NB4 (cell line): ENCODE results near the gene KIDINS220.

Source experiments
- CTCF ChIP-seq: IDR thresholded peaks from one replicate; pipeline ENCODE4 v1.5.1; 2012; ENCODE audit warnings: low read depth, low read length
- MAX ChIP-seq: IDR thresholded peaks from 2 replicates; pipeline ENCODE4 v1.6.1; 2011; ENCODE audit warnings: low read depth, low read length
- POLR2A ChIP-seq: IDR thresholded peaks from 2 replicates; pipeline ENCODE4 v1.6.1; 2011; ENCODE audit warnings: mild to moderate bottlenecking; ENCODE audit not compliant: insufficient read length; ENCODE audit errors: extremely low read depth

GRCh38 chr2:8872821-8873432, 35.5 kb upstream of the KIDINS220 start:
- TF ChIP-seq CTCF (peak; percentile 71), POLR2A (no peak), MAX (no peak)
